PFSK-1 (cell line): ENCODE data around the gene MYO9A.

Experiments used
- FOXP2 ChIP-seq: optimal IDR thresholded peaks from 2 replicates; pipeline ENCODE3; 2011; ENCODE audit warnings: borderline replicate concordance, control low read depth, inconsistent platforms; ENCODE audit not compliant: insufficient read depth; ENCODE audit errors: extremely low read length, extremely low read depth
- POLR2AphosphoS5 ChIP-seq: IDR thresholded peaks from 2 replicates; pipeline ENCODE4 v1.6.1; 2012; ENCODE audit warnings: low read depth, mild to moderate bottlenecking, control low read depth, low read length, moderate library complexity
- REST ChIP-seq, 2 experiments: IDR thresholded peaks; 2 replicates each; pipeline versions ENCODE4 v1.6.1 to v1.8.0; 2011 to 2012; ENCODE audit warnings: low read depth in 2 of 2, low read length in 2 of 2, control low read depth in 1 of 2, inconsistent platforms in 1 of 2, mild to moderate bottlenecking in 1 of 2, moderate library complexity in 1 of 2; ENCODE audit not compliant: insufficient read depth in 1 of 2
- TAF1 ChIP-seq: IDR thresholded peaks from 2 replicates; pipeline ENCODE4 v1.6.1; 2012; ENCODE audit warnings: low read length, control low read depth, borderline replicate concordance; ENCODE audit not compliant: insufficient read depth

- TF ChIP-seq POLR2AphosphoS5 (no peak), TAF1 (no peak), FOXP2 (no peak), REST (IDR thresholded peaks at IDR 0.05; ENCODE audit: insufficient read depth in 1 of 2, low read depth in 2 of 2, low read length in 2 of 2) (no peak)
Measured at GRCh38 chr15:71914092-71914491, 203.9 kb downstream of the MYO9A start.
